ENCODE results near the gene MLXIP.
"Not testable (repeated sequence)": the region's sequence is repeated elsewhere in the genome, so short reads cannot be mapped to it uniquely, and the experiment has no call there.

Gene MLXIP

DNA sequence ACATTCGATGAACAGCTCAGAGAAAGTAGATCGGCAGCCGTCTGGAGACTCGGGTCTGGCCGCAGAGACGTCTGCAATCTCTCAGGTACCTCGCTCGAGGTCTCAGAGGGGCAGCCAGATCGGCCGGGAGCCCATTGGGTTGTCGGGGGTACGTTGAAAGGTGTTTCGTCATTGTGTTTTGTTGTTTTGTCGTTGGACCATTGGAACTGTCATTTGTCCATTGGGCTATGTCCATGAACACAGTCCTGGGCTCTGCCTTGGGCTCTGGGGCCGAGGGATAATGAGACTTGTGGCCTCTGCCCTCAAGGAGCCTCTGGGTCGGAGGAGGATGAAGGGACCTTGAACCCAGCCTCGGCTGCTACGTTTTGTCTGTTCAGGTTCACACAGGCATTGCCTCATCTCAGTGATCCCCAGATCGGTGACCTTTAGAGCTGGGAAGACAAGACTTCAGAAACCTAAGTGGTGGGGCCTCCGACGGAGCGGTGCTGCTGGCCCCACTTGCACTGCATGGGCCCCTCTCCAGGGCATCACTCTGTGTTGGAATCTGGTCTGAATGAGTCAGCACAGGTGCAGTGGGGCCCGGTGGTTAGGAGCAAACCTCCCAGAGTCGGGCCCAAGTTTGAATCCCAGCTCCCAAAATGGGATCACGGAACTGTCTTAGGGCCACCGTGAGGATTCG, 23.6 kb upstream of the MLXIP start:
- no peak for DNase-seq

DNA sequence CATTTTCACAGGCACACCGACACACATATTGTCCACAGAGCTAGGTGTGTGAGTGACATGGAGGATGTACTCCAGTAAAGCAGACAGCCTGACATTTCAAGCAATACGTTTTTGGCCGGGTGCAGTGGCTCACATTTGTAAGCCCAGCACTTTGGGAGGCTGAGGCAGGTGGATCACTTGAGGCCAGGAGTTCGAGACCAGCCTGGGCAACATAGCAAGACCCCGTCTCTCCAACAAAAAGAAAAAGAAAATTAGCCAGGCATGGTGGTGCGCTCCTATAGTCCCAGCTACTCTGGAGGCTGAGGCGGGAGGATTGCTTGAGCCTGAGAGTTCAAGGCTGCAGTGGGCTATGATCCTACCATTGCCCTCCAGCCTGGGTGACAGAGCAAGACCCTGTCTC, 22.1 kb upstream of the MLXIP start:
- not testable (repeated sequence) for DNase-seq

GRCh38 chr12:122057007-122057735, 21.4 kb upstream of the MLXIP start:
- DNase-seq, result no peak

GRCh38 chr12:122057769-122058168, 20.8 kb upstream of the MLXIP start:
- no peak for DNase-seq

- no peak for DNase-seq
Measured at GRCh38 chr12:122058549-122059149, 19.9 kb upstream of the MLXIP start.

DNA sequence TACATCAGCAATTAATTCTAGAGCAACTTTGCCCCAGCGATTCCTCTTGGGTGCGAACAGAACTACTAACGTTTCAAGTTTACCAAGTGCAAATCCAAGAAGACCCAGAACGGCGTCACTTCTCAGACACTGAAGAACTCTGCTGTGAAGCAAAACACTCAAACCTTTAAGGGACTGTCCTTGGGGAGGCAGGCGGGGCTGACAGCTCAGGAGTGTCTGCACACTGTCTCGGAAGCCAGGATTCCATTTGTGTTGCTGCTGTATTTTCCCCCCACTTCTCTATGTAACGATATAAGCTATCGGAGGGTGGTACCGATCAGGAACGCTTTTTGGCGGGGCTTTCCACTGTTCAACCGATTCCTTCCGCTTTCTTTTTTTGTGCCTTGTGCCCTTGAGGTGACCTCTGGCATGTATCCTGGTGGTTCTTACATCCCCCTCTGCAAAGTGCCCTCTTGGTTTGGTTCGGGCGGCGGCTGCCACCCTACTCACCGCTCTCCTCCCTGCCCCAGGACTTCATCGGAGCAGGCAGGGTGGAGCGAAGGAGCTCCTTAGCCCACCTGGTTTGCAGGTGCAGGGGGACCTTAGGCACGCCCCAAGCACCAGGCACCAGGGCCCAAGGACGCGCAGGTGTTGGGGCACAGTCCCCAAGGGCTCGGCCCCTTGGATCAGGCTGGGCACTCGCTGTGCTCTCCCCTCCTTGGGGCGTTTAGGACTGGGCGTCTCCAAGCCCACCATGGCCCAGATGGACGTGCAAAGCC, 19.2 kb upstream of the MLXIP start:
- no peak for DNase-seq

DNA sequence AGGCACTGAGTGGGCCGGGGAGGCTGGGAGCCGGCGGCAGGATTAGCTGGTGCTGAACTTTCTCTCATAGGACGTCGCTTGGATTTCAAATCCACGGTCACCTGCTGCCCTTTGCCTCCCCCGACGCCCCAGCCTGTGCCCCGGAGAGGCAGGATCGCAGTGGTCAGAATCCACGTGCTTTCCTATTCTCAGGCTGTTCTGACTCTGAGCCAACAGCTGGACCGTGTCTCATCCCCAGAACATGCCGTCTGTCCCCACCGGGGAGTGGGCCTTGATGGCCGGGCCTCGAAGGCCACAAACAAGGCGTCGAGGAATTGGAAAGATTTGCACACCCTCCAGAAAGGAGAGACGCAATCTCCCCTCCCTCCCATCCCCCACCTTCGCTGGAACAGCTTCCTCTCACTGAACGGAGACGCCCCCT, 18.5 kb upstream of the MLXIP start:
- no peak for DNase-seq

DNA sequence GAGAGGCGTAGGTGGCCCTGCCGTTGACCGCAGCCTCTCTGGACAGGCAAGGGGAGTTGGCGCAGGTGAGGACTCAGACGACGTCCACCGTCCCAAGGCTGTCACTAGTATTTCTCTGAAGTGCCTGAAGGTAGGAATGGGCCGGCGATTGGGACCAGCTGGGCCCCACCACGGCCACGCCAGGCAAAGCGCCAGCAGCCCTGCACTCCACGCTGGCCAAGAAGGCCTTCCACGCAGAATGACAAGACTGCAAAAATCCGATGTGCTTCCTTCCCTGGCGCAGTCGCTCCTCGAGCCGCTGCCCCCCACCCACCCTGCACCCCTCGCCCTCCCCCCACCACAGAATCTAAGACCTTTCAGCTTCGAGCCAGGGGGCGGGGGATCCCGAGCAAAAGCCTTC, 17.3 kb upstream of the MLXIP start:
- DNase-seq, result no peak

DNA sequence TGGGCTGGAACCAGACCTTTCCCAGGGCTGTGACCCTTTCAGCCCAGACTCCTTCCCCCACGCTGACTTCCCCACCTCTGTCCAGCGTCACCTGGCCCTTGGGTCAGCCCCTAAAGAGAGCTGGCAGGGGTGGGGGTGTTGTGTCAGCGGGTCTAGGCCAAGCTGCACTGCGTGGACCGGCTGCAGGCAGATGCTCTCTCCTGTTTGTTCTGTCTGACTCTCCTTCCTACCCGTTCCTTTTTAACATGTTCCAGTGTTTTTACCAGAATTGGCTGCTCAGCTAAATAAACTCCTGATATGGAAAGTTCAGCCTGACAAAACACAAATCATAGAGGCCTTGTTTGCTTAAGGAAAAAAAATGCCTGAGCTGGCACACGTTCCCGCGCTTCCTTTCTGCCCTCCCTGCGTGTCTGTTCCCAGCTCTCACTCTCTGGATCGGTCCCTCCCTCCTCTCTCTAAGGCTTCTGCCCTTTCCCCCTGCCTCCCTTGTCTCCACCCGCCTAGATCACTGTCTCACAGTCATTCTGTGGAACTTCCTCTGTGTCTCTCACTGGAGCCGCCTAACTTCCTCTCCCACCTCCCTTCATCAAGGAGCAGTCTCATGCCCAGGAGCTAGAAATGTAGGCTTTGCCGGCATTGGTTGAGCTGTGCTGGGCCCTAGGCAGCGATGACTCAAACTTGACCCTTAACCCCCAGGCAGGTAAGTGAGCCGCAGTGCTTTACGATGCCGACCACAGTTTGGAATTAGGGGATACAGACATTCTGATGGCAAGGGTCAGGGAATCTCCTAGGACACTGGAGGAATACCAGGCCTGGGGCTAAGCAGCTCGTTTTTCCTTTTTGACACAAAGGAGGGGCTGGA, 15.5 kb upstream of the MLXIP start:
- no peak for DNase-seq

GRCh38 chr12:122063694-122064024, 14.9 kb upstream of the MLXIP start:
- no peak for DNase-seq

GRCh38 chr12:122064025-122064777, 14.4 kb upstream of the MLXIP start:
- DNase-seq, result peak in 1 of 2 donors; percentile 23

- DNase-seq, result no peak
Measured at GRCh38 chr12:122064780-122065588, 13.6 kb upstream of the MLXIP start.

DNA sequence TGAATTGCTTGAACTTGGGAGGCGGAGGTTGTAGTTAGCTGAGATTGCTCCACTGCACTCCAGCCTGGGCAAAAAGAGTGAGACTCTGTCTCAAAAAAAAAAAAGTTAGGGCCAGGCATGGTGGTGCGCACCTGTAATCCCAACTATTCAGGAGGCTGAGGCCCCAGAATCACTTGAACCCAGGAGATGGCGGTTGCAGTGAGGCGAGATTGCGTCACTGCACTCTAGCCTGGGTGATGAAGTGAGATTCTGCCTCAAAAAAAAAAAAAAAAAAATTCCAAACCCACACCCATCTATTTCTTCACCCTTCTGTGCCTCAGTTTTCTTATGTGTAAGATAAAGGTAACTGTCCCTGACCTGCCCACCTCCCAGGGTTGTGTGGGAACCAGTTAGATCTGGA, 11.0 kb upstream of the MLXIP start:
- DNase-seq, result no peak

- peak in 1 of 2 donors; percentile 23 for DNase-seq
Measured at GRCh38 chr12:122067966-122068365, 10.6 kb upstream of the MLXIP start.

- no peak for DNase-seq
Measured at GRCh38 chr12:122072031-122072970, 6.3 kb upstream of the MLXIP start.

- no peak for DNase-seq
Measured at GRCh38 chr12:122073815-122074214, 4.7 kb upstream of the MLXIP start.

GRCh38 chr12:122076743-122077495, 1.6 kb upstream of the MLXIP start:
- DNase-seq, result no peak

- DNase-seq, result no peak
Measured at GRCh38 chr12:122079033-122079531, 526 bp downstream of the MLXIP start.

Measured in activated CD4-positive, alpha-beta T cell treated with anti-CD3 and anti-CD28 coated beads for 4 hours (primary cell).